HEK293 (cell line): Measurements from ENCODE around the gene IL22RA1.

Experiments used
- CTCF ChIA-PET: fragments of 350-600 bp; formaldehyde crosslinking; extraction: SDS; loops from one replicate; lab custom pipeline; 2021; ENCODE audit warnings: antibody characterized with exemption; lab: Yijun Ruan, JAX
- POLR2A ChIA-PET: fragments of 300-600 bp; formaldehyde crosslinking; extraction: SDS; loops from one replicate; lab custom pipeline; 2020; ENCODE audit warnings: antibody characterized with exemption, inconsistent platforms; lab: Yijun Ruan, JAX
- H3K27ac ChIP-seq: fragments of 200-500 bp; sonication (Bioruptor generic); 2 replicates; pipeline ENCODE4 v1.5.1; 2014; ENCODE audit warnings: low read depth, low read length, control low read depth, inconsistent platforms; ENCODE audit errors: extremely low read depth
- H3K36me3 ChIP-seq, 2 experiments: fragments of 200-500 bp in 1 of 2; sonication (Bioruptor generic) in 1 of 2; 1 replicate in 1 of 2; 2 replicates in 1 of 2; pipeline ENCODE4 v1.5.1; 2014 to 2017; ENCODE audit warnings: inconsistent platforms in 2 of 2, low read length in 2 of 2; ENCODE audit not compliant: control insufficient read depth in 2 of 2, insufficient read depth in 1 of 2
- H3K4me1 ChIP-seq: fragments of 200-500 bp; sonication (Bioruptor generic); 2 replicates; pipeline ENCODE4 v1.5.1; 2014; ENCODE audit warnings: mild to moderate bottlenecking, low read length, inconsistent platforms; ENCODE audit not compliant: control insufficient read depth, insufficient read depth
- H3K4me3 ChIP-seq: 2 replicates; pipeline ENCODE4 v1.5.1; 2011; ENCODE audit warnings: low read depth, mild to moderate bottlenecking, control low read depth, low read length, moderate library complexity
- H3K9me3 ChIP-seq: fragments of 200-500 bp; sonication (Bioruptor generic); 2 replicates; pipeline ENCODE4 v1.5.1; 2014; ENCODE audit warnings: low read depth, low read length, inconsistent platforms; ENCODE audit not compliant: control insufficient read depth, insufficient read depth
- MZF1 ChIP-seq: fragments of 450-650 bp; formaldehyde crosslinking; IDR thresholded peaks from 2 replicates; pipeline ENCODE4 v1.5.1; 2017; ENCODE audit warnings: missing biosample characterization, missing genetic modification characterization, borderline replicate concordance
- SALL2 ChIP-seq: fragments of 450-650 bp; formaldehyde crosslinking; IDR thresholded peaks from 2 replicates; pipeline ENCODE4 v1.5.0; 2017; ENCODE audit warnings: missing biosample characterization, mild to moderate bottlenecking, missing genetic modification characterization, borderline replicate concordance
- ZBTB17 ChIP-seq: fragments of 450-650 bp; formaldehyde crosslinking; IDR thresholded peaks from 2 replicates; pipeline ENCODE4 v1.5.1; 2016; ENCODE audit warnings: missing biosample characterization, missing genetic modification characterization
- ZBTB48 ChIP-seq: fragments of 450-650 bp; formaldehyde crosslinking; IDR thresholded peaks from 2 replicates; pipeline ENCODE4 v1.5.1; 2016; ENCODE audit warnings: missing biosample characterization, missing genetic modification characterization
- ZNF433 ChIP-seq: fragments of 450-650 bp; formaldehyde crosslinking; IDR thresholded peaks from 2 replicates; pipeline ENCODE4 v1.5.1; 2016; ENCODE audit warnings: missing biosample characterization, missing genetic modification characterization, low read depth
- ZNF514 ChIP-seq: fragments of 450-650 bp; formaldehyde crosslinking; IDR thresholded peaks from 2 replicates; pipeline ENCODE4 v1.5.1; 2016; ENCODE audit warnings: missing biosample characterization, missing genetic modification characterization
- ZNF544 ChIP-seq: fragments of 450-650 bp; formaldehyde crosslinking; IDR thresholded peaks from 2 replicates; pipeline ENCODE4 v1.5.0; 2017; ENCODE audit warnings: missing biosample characterization, missing genetic modification characterization
- ZNF561 ChIP-seq: fragments of 450-650 bp; IDR thresholded peaks from 2 replicates; pipeline ENCODE4 v1.5.1; 2018; ENCODE audit warnings: missing biosample characterization, missing genetic modification characterization, borderline replicate concordance
- ZNF600 ChIP-seq: fragments of 450-650 bp; formaldehyde crosslinking; IDR thresholded peaks from 2 replicates; pipeline ENCODE4 v1.5.1; 2016; ENCODE audit warnings: missing biosample characterization, missing genetic modification characterization
- ZNF768 ChIP-seq: fragments of 450-650 bp; formaldehyde crosslinking; IDR thresholded peaks from 2 replicates; pipeline ENCODE4 v1.5.1; 2018; ENCODE audit warnings: missing biosample characterization, mild to moderate bottlenecking, missing genetic modification characterization
- ZNF777 ChIP-seq: fragments of 450-650 bp; formaldehyde crosslinking; IDR thresholded peaks from 2 replicates; pipeline ENCODE4 v1.5.1; 2017; ENCODE audit warnings: missing biosample characterization, missing genetic modification characterization, borderline replicate concordance
- ZNF792 ChIP-seq: fragments of 450-650 bp; formaldehyde crosslinking; IDR thresholded peaks from 2 replicates; pipeline ENCODE4 v1.5.1; 2016; ENCODE audit warnings: missing biosample characterization, missing genetic modification characterization
- ZSCAN30 ChIP-seq: fragments of 450-650 bp; IDR thresholded peaks from 2 replicates; pipeline ENCODE4 v1.5.1; 2018; ENCODE audit warnings: missing biosample characterization, mild to moderate bottlenecking, missing genetic modification characterization, moderate library complexity
- ZXDB ChIP-seq: fragments of 450-650 bp; formaldehyde crosslinking; IDR thresholded peaks from 2 replicates; pipeline ENCODE4 v1.5.1; 2016; ENCODE audit warnings: missing biosample characterization, missing genetic modification characterization
- TF ChIP-seq, protein P1 (sequence below): fragments of 450-650 bp; formaldehyde crosslinking; IDR thresholded peaks from 2 replicates; pipeline ENCODE4 v1.5.1; 2016; ENCODE audit warnings: missing biosample characterization, missing genetic modification characterization
- TF ChIP-seq, protein P2 (sequence below): fragments of 450-650 bp; formaldehyde crosslinking; IDR thresholded peaks from 2 replicates; pipeline ENCODE4 v1.5.1; 2016; ENCODE audit warnings: missing biosample characterization, missing genetic modification characterization, borderline replicate concordance
- TF ChIP-seq, protein P3 (sequence below): fragments of 450-650 bp; formaldehyde crosslinking; IDR thresholded peaks from 2 replicates; pipeline ENCODE4 v1.5.1; 2016; ENCODE audit warnings: missing biosample characterization, missing genetic modification characterization, borderline replicate concordance
- TF ChIP-seq, protein P4 (sequence below): fragments of 450-650 bp; formaldehyde crosslinking; IDR thresholded peaks from 2 replicates; pipeline ENCODE4 v1.5.1; 2016; ENCODE audit warnings: missing biosample characterization, missing genetic modification characterization
- TF ChIP-seq, protein P5 (sequence below): fragments of 450-650 bp; formaldehyde crosslinking; IDR thresholded peaks from 2 replicates; pipeline ENCODE4 v1.5.1; 2017; ENCODE audit warnings: missing biosample characterization, missing genetic modification characterization

Gene IL22RA1

DNA sequence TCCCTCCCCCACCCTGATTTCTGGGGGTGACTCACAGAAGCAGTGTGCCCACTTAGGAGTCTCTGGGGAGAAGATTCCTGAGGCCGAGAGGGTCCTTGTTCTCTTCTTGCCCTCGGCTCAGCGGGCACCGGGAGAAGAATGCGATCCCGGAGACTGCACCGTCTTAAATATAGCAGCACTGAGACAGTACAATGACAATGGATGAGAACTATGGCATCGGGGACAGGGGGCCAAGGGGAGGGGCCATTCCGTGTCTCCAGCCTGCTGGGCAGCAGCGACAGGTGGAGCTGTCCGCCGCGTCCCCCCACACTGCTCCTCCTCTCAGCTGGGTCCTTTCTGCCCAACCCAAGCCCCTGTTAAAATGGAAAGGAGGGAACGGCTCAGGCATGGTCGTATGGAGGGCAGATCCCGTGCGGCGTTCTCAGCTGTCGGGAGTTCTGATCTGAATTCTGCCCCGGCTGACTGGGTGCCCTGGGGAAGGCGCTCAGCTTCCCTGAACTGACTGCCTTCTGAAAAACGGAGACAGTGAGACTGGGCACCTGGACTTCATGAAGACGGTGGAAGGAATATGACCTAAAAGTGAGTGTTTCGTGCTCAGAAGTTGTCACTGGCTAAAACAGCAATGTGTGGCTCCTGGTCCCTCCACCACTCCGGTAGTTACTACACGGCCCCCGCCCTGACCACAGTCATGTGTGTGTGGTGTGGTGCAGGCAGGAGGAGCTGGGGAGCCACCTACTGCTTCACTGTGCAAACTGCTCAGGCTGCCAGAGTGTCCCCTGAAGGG lies 30.8 kb downstream of the IL22RA1 start, which contains the start of gene MYOM3:
TSS of gene MYOM3 (minus strand) at position 140 of the 784 bp plus-strand sequence. CDS start 3,499 bp downstream, outside the sequence.
- CTCF ChIA-PET = interaction anchor here (0.6 to 1.5 kb wide), 20 partner anchors 10 to 341 kb away, joined by 3 to 10 read pairs (median 4); no protein-coding TSS in a partner anchor
- Histone ChIP-seq H3K27ac (no peak within 1 kb of the TSS), H3K4me3 (peak within 1 kb of the TSS; percentile 17)
- peak; percentile 78 for TF ChIP-seq ZBTB48
- TF ChIP-seq ZBTB17 = peak; percentile 69
- no peak for TF ChIP-seq ZNF514 (tag by site-specific recombination)
- TF ChIP-seq, protein P1, sequence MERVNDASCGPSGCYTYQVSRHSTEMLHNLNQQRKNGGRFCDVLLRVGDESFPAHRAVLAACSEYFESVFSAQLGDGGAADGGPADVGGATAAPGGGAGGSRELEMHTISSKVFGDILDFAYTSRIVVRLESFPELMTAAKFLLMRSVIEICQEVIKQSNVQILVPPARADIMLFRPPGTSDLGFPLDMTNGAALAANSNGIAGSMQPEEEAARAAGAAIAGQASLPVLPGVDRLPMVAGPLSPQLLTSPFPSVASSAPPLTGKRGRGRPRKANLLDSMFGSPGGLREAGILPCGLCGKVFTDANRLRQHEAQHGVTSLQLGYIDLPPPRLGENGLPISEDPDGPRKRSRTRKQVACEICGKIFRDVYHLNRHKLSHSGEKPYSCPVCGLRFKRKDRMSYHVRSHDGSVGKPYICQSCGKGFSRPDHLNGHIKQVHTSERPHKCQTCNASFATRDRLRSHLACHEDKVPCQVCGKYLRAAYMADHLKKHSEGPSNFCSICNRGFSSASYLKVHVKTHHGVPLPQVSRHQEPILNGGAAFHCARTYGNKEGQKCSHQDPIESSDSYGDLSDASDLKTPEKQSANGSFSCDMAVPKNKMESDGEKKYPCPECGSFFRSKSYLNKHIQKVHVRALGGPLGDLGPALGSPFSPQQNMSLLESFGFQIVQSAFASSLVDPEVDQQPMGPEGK (tag by site-specific recombination) = peak; percentile 71
- 0 out of 2 replicates have a peak, but pooled peaks have one; percentile 45 for TF ChIP-seq ZNF792 (tag by site-specific recombination)
- TF ChIP-seq MZF1 = no peak
- no peak for TF ChIP-seq SALL2 (tag by site-specific recombination)
- TF ChIP-seq ZNF777 (tag by site-specific recombination) = no peak
- TF ChIP-seq, protein P2, sequence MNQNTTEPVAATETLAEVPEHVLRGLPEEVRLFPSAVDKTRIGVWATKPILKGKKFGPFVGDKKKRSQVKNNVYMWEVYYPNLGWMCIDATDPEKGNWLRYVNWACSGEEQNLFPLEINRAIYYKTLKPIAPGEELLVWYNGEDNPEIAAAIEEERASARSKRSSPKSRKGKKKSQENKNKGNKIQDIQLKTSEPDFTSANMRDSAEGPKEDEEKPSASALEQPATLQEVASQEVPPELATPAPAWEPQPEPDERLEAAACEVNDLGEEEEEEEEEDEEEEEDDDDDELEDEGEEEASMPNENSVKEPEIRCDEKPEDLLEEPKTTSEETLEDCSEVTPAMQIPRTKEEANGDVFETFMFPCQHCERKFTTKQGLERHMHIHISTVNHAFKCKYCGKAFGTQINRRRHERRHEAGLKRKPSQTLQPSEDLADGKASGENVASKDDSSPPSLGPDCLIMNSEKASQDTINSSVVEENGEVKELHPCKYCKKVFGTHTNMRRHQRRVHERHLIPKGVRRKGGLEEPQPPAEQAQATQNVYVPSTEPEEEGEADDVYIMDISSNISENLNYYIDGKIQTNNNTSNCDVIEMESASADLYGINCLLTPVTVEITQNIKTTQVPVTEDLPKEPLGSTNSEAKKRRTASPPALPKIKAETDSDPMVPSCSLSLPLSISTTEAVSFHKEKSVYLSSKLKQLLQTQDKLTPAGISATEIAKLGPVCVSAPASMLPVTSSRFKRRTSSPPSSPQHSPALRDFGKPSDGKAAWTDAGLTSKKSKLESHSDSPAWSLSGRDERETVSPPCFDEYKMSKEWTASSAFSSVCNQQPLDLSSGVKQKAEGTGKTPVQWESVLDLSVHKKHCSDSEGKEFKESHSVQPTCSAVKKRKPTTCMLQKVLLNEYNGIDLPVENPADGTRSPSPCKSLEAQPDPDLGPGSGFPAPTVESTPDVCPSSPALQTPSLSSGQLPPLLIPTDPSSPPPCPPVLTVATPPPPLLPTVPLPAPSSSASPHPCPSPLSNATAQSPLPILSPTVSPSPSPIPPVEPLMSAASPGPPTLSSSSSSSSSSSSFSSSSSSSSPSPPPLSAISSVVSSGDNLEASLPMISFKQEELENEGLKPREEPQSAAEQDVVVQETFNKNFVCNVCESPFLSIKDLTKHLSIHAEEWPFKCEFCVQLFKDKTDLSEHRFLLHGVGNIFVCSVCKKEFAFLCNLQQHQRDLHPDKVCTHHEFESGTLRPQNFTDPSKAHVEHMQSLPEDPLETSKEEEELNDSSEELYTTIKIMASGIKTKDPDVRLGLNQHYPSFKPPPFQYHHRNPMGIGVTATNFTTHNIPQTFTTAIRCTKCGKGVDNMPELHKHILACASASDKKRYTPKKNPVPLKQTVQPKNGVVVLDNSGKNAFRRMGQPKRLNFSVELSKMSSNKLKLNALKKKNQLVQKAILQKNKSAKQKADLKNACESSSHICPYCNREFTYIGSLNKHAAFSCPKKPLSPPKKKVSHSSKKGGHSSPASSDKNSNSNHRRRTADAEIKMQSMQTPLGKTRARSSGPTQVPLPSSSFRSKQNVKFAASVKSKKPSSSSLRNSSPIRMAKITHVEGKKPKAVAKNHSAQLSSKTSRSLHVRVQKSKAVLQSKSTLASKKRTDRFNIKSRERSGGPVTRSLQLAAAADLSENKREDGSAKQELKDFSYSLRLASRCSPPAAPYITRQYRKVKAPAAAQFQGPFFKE (tag by site-specific recombination) = 0 out of 2 replicates have a peak, but pooled peaks have one; percentile 47
- TF ChIP-seq, protein P3, sequence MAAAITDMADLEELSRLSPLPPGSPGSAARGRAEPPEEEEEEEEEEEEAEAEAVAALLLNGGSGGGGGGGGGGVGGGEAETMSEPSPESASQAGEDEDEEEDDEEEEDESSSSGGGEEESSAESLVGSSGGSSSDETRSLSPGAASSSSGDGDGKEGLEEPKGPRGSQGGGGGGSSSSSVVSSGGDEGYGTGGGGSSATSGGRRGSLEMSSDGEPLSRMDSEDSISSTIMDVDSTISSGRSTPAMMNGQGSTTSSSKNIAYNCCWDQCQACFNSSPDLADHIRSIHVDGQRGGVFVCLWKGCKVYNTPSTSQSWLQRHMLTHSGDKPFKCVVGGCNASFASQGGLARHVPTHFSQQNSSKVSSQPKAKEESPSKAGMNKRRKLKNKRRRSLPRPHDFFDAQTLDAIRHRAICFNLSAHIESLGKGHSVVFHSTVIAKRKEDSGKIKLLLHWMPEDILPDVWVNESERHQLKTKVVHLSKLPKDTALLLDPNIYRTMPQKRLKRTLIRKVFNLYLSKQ = no peak
- peak; percentile 97 for TF ChIP-seq ZSCAN30
- TF ChIP-seq ZNF544 (tag by site-specific recombination) = no peak
- peak; percentile 65; the same call in 1 of the 2 replicates for TF ChIP-seq ZNF600 (tag by site-specific recombination)
- peak; percentile 46; the same call in 1 of the 2 replicates for TF ChIP-seq ZNF768 (tag by site-specific recombination)
- no peak for TF ChIP-seq ZNF561
- TF ChIP-seq ZNF433 (tag by site-specific recombination) = no peak
- TF ChIP-seq, protein P4, sequence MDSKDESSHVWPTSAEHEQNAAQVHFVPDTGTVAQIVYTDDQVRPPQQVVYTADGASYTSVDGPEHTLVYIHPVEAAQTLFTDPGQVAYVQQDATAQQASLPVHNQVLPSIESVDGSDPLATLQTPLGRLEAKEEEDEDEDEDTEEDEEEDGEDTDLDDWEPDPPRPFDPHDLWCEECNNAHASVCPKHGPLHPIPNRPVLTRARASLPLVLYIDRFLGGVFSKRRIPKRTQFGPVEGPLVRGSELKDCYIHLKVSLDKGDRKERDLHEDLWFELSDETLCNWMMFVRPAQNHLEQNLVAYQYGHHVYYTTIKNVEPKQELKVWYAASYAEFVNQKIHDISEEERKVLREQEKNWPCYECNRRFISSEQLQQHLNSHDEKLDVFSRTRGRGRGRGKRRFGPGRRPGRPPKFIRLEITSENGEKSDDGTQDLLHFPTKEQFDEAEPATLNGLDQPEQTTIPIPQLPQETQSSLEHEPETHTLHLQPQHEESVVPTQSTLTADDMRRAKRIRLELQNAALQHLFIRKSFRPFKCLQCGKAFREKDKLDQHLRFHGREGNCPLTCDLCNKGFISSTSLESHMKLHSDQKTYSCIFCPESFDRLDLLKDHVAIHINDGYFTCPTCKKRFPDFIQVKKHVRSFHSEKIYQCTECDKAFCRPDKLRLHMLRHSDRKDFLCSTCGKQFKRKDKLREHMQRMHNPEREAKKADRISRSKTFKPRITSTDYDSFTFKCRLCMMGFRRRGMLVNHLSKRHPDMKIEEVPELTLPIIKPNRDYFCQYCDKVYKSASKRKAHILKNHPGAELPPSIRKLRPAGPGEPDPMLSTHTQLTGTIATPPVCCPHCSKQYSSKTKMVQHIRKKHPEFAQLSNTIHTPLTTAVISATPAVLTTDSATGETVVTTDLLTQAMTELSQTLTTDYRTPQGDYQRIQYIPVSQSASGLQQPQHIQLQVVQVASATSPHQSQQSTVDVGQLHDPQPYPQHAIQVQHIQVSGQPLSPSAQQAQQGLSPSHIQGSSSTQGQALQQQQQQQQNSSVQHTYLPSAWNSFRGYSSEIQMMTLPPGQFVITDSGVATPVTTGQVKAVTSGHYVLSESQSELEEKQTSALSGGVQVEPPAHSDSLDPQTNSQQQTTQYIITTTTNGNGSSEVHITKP (tag by site-specific recombination) = 0 out of 2 replicates have a peak, but pooled peaks have one; percentile 28
- peak; percentile 22; the same call in 1 of the 2 replicates for TF ChIP-seq ZXDB
- TF ChIP-seq, protein P5, sequence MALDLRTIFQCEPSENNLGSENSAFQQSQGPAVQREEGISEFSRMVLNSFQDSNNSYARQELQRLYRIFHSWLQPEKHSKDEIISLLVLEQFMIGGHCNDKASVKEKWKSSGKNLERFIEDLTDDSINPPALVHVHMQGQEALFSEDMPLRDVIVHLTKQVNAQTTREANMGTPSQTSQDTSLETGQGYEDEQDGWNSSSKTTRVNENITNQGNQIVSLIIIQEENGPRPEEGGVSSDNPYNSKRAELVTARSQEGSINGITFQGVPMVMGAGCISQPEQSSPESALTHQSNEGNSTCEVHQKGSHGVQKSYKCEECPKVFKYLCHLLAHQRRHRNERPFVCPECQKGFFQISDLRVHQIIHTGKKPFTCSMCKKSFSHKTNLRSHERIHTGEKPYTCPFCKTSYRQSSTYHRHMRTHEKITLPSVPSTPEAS (tag by site-specific recombination) = no peak

More for the DNA sequence above, 30.8 kb downstream of the IL22RA1 start, which contains the start of gene MYOM3:
- POLR2A ChIA-PET = interaction anchor here (0.7 to 1.6 kb wide), 2 partner anchors 132 to 153 kb away, joined by 3 to 4 read pairs; partner anchors contain the start of genes PNRC2 and SRSF10
- Histone ChIP-seq H3K4me1 (no peaks in the 10 kb centered on the region), H3K36me3 (no peaks in the 10 kb centered on the region), H3K9me3 (no peaks in the 10 kb centered on the region)
